ENCODE results near the gene RPP21.

- no peak for TF ChIP-seq CTCF (conservative IDR thresholded peaks at IDR 0.05; ENCODE audit: low read depth, low read length)
- TF ChIP-seq EZH2 (IDR thresholded peaks at IDR 0.05; ENCODE audit: borderline replicate concordance, low read depth, low read length, poor library complexity, severe bottlenecking), result no peak
These were observed 33.9 kb upstream of the RPP21 start for GRCh38 chr6:30311101-30311500.

All from A673 (cell line).